HL-60 (cell line): Measurements from ENCODE around the gene MORN5.

Experiments
- DNase-seq, 2 experiments: peaks; one replicate each; pipeline ENCODE4 v3.0.0-alpha.2; 2010 to 2020; ENCODE audit warnings: low read depth in 1 of 2, low spot score in 1 of 2
- H3K27ac ChIP-seq: fragments of 250-450 bp; sonication (Bioruptor Pico); replicated peaks from 2 replicates; pipeline ENCODE4 v1.5.1; 2020; ENCODE audit warnings: mild to moderate bottlenecking, moderate library complexity
- H3K27me3 ChIP-seq: fragments of 250-450 bp; sonication (Bioruptor Pico); 2 replicates; pipeline ENCODE4 v1.5.1; 2021; ENCODE audit warnings: mild to moderate bottlenecking, moderate library complexity; ENCODE audit not compliant: insufficient read depth, poor library complexity, severe bottlenecking
- H3K4me3 ChIP-seq: replicated peaks from 2 replicates; pipeline ENCODE4 v1.5.1; 2011; ENCODE audit warnings: mild to moderate bottlenecking, control low read depth, low read length; ENCODE audit not compliant: insufficient read depth
- GABPA ChIP-seq: IDR thresholded peaks from 2 replicates; pipeline ENCODE4 v1.6.1; 2012; ENCODE audit warnings: low read depth
- POLR2AphosphoS5 ChIP-seq: IDR thresholded peaks from 2 replicates; pipeline ENCODE4 v1.6.1; 2012; ENCODE audit warnings: low read depth
- REST ChIP-seq: IDR thresholded peaks from 2 replicates; pipeline ENCODE4 v1.6.1; 2012; ENCODE audit warnings: low read depth; ENCODE audit not compliant: insufficient replicate concordance
- SPI1 ChIP-seq: IDR thresholded peaks from 2 replicates; pipeline ENCODE4 v1.6.1; 2012; ENCODE audit warnings: low read depth, mild to moderate bottlenecking, borderline replicate concordance
- TF ChIP-seq, protein P1 (sequence below): IDR thresholded peaks from one replicate; pipeline ENCODE4 v1.5.1; 2011; ENCODE audit warnings: low read length, control low read depth, inconsistent platforms; ENCODE audit not compliant: insufficient read depth

MORN5 gene

GRCh38 chr9:122186777-122187470 lies 27.2 kb downstream of the MORN5 start:
- Histone ChIP-seq H3K4me3 (no peak overlapping the region), H3K27ac (no peak overlapping the region), H3K27me3 (peaks cover 5% of the 10 kb centered on the region)
- DNase-seq, result no peak
- TF ChIP-seq, protein P1, sequence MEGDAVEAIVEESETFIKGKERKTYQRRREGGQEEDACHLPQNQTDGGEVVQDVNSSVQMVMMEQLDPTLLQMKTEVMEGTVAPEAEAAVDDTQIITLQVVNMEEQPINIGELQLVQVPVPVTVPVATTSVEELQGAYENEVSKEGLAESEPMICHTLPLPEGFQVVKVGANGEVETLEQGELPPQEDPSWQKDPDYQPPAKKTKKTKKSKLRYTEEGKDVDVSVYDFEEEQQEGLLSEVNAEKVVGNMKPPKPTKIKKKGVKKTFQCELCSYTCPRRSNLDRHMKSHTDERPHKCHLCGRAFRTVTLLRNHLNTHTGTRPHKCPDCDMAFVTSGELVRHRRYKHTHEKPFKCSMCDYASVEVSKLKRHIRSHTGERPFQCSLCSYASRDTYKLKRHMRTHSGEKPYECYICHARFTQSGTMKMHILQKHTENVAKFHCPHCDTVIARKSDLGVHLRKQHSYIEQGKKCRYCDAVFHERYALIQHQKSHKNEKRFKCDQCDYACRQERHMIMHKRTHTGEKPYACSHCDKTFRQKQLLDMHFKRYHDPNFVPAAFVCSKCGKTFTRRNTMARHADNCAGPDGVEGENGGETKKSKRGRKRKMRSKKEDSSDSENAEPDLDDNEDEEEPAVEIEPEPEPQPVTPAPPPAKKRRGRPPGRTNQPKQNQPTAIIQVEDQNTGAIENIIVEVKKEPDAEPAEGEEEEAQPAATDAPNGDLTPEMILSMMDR, result no peak
- TF ChIP-seq GABPA (no peak), POLR2AphosphoS5 (no peak), SPI1 (no peak), REST (no peak)

GRCh38 chr9:122188369-122188768 lies 28.7 kb downstream of the MORN5 start:
- Histone ChIP-seq H3K27ac (no peak overlapping the region), H3K27me3 (peaks cover 2% of the 10 kb centered on the region), H3K4me3 (no peak overlapping the region)
- TF ChIP-seq, protein P1, result no peak
- TF ChIP-seq GABPA (no peak), SPI1 (no peak), POLR2AphosphoS5 (no peak), REST (no peak)
- no peak for DNase-seq

- Histone ChIP-seq H3K27ac (no peak overlapping the region), H3K27me3 (no peaks in the 10 kb centered on the region), H3K4me3 (no peak overlapping the region)
- no peak for DNase-seq
- no peak for TF ChIP-seq REST
- no peak for TF ChIP-seq SPI1
- no peak for TF ChIP-seq GABPA
- TF ChIP-seq POLR2AphosphoS5, result no peak
- TF ChIP-seq, protein P1, result no peak
Measured at GRCh38 chr9:122190597-122191381, 31.1 kb downstream of the MORN5 start.
